ENCODE measurements around the gene NEDD9.

The NEDD9 gene

DNA sequence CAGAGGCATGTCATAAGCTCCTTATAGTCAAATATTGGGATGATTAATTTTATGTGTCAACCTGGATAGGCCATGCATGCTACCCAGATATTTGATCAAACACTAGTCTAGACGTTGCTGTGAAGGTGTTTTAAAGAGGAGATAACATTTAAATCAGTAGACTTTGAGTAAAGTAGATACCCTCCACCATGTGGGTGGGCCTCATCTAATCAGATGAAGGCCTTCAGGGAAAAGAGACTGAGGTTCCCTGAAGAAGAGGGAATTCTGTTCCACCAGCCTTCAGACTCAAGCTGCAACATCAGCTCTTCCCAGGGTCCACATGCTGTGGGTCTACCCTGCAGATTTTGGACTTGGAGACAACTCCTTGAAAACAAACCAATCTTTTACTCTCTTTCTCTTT is 11.4 kb upstream of the NEDD9 start:
- H3K4me3 ChIP-seq (ENCODE audit: low read depth, low read length), result no peak overlapping the region
- H3K27me3 ChIP-seq (ENCODE audit: control insufficient read depth, insufficient read depth, low read length), result peaks cover 10% of the 10 kb centered on the region
- H3K9ac ChIP-seq (ENCODE audit: low read depth, low read length), result no peak overlapping the region
- no peaks in the 10 kb centered on the region for H3K36me3 ChIP-seq (ENCODE audit: control insufficient read depth, insufficient read depth, low read length)
- H3K9me3 ChIP-seq (ENCODE audit: control insufficient read depth, insufficient read depth, low read length), result no peaks in the 10 kb centered on the region
- no peak overlapping the region for H3K27ac ChIP-seq (ENCODE audit: low read depth, low read length)
- H3K4me1 ChIP-seq (ENCODE audit: control insufficient read depth, insufficient read depth, low read length), result 0 out of 2 replicates have a peak, but pooled peaks cover 2% of the 10 kb centered on the region

- Histone ChIP-seq H3K9me3 (ENCODE audit: control insufficient read depth, insufficient read depth, low read length) (no peaks in the 10 kb centered on the region), H3K4me1 (ENCODE audit: control insufficient read depth, insufficient read depth, low read length) (0 out of 2 replicates have a peak, but pooled peaks cover 2% of the 10 kb centered on the region), H3K27me3 (ENCODE audit: control insufficient read depth, insufficient read depth, low read length) (peaks cover 10% of the 10 kb centered on the region), H3K4me3 (ENCODE audit: low read depth, low read length) (no peak overlapping the region), H3K36me3 (ENCODE audit: control insufficient read depth, insufficient read depth, low read length) (no peaks in the 10 kb centered on the region), H3K27ac (ENCODE audit: low read depth, low read length) (no peak overlapping the region), H3K9ac (ENCODE audit: low read depth, low read length) (no peak overlapping the region)
Measured at GRCh38 chr6:11242711-11243110, 10.2 kb upstream of the NEDD9 start.

- Histone ChIP-seq H3K27ac (ENCODE audit: low read depth, low read length) (no peak overlapping the region), H3K9me3 (ENCODE audit: control insufficient read depth, insufficient read depth, low read length) (no peaks in the 10 kb centered on the region), H3K36me3 (ENCODE audit: control insufficient read depth, insufficient read depth, low read length) (no peaks in the 10 kb centered on the region), H3K9ac (ENCODE audit: low read depth, low read length) (no peak overlapping the region), H3K27me3 (ENCODE audit: control insufficient read depth, insufficient read depth, low read length) (peaks cover 10% of the 10 kb centered on the region), H3K4me3 (ENCODE audit: low read depth, low read length) (no peak overlapping the region), H3K4me1 (ENCODE audit: control insufficient read depth, insufficient read depth, low read length) (0 out of 2 replicates have a peak, but pooled peaks cover 2% of the 10 kb centered on the region)
Measured at GRCh38 chr6:11241793-11242201, 9.3 kb upstream of the NEDD9 start.

- peaks cover 10% of the 10 kb centered on the region for H3K27me3 ChIP-seq (ENCODE audit: control insufficient read depth, insufficient read depth, low read length)
- H3K36me3 ChIP-seq (ENCODE audit: control insufficient read depth, insufficient read depth, low read length), result no peaks in the 10 kb centered on the region
- no peak overlapping the region for H3K27ac ChIP-seq (ENCODE audit: low read depth, low read length)
- no peak overlapping the region for H3K9ac ChIP-seq (ENCODE audit: low read depth, low read length)
- 0 out of 2 replicates have a peak, but pooled peaks cover 2% of the 10 kb centered on the region for H3K4me1 ChIP-seq (ENCODE audit: control insufficient read depth, insufficient read depth, low read length)
- H3K9me3 ChIP-seq (ENCODE audit: control insufficient read depth, insufficient read depth, low read length), result no peaks in the 10 kb centered on the region
- H3K4me3 ChIP-seq (ENCODE audit: low read depth, low read length), result no peak overlapping the region
Measured at GRCh38 chr6:11241154-11241792, 8.8 kb upstream of the NEDD9 start.

DNA sequence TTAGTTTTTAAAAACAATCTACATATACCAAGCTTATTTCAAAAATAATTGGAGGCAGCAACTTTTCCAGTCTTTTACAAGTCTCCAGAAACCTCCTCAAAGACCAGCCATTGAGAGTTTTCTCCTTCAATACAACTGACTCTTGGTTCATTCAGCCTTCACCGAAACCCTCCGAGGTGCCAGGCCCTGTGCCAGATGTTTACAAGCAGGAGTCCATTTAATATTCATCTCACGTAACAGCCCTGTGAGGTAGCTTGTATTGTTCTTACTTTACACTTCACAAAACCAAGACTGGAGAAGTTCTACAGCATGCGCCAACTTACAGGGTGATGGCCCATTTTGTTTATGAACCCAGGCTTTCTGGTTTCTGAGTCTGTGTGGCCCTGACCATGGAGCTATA is 5.5 kb upstream of the NEDD9 start:
- Histone ChIP-seq H3K36me3 (ENCODE audit: control insufficient read depth, insufficient read depth, low read length) (no peaks in the 10 kb centered on the region), H3K27me3 (ENCODE audit: control insufficient read depth, insufficient read depth, low read length) (peaks cover 10% of the 10 kb centered on the region)

GRCh38 chr6:11237428-11237827 is 5.0 kb upstream of the NEDD9 start:
- peaks cover 10% of the 10 kb centered on the region for H3K4me1 ChIP-seq (ENCODE audit: control insufficient read depth, insufficient read depth, low read length)
- peaks cover 8% of the 10 kb centered on the region for H3K27me3 ChIP-seq (ENCODE audit: control insufficient read depth, insufficient read depth, low read length)
- no peaks in the 10 kb centered on the region for H3K36me3 ChIP-seq (ENCODE audit: control insufficient read depth, insufficient read depth, low read length)
- H3K4me3 ChIP-seq (ENCODE audit: low read depth, low read length), result no peak overlapping the region
- H3K9me3 ChIP-seq (ENCODE audit: control insufficient read depth, insufficient read depth, low read length), result no peaks in the 10 kb centered on the region
- no peak overlapping the region for H3K9ac ChIP-seq (ENCODE audit: low read depth, low read length)
- no peak overlapping the region for H3K27ac ChIP-seq (ENCODE audit: low read depth, low read length)

More for the DNA sequence above, 5.5 kb upstream of the NEDD9 start:
- no peak overlapping the region for H3K9ac ChIP-seq (ENCODE audit: low read depth, low read length)
- no peak overlapping the region for H3K27ac ChIP-seq (ENCODE audit: low read depth, low read length)
- no peaks in the 10 kb centered on the region for H3K9me3 ChIP-seq (ENCODE audit: control insufficient read depth, insufficient read depth, low read length)
- no peak overlapping the region for H3K4me3 ChIP-seq (ENCODE audit: low read depth, low read length)
- H3K4me1 ChIP-seq (ENCODE audit: control insufficient read depth, insufficient read depth, low read length), result peaks cover 10% of the 10 kb centered on the region

DNA sequence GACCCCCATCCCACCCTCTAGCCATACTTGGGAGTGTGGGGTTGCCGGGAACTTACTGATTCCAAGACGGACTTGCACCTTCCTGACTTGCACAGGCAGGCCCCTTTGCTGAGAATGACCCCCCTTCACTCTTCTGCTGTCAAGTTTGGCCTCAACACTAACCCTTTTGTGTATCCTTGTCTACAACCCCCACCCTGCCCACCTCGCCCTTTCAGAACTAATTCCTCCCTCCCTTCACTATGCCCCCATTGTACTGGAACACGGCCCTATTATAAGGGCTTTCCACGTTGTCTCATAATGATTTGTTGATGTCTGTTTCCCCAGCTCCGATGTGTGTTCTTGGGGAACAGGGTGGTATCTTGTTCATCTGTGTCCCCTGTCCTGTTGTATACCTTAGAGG is 4.4 kb upstream of the NEDD9 start:
- no peak overlapping the region for H3K27ac ChIP-seq (ENCODE audit: low read depth, low read length)
- H3K4me1 ChIP-seq (ENCODE audit: control insufficient read depth, insufficient read depth, low read length), result peaks cover 10% of the 10 kb centered on the region
- H3K9me3 ChIP-seq (ENCODE audit: control insufficient read depth, insufficient read depth, low read length), result no peaks in the 10 kb centered on the region
- H3K27me3 ChIP-seq (ENCODE audit: control insufficient read depth, insufficient read depth, low read length), result peaks cover 2% of the 10 kb centered on the region
- no peak overlapping the region for H3K4me3 ChIP-seq (ENCODE audit: low read depth, low read length)
- H3K9ac ChIP-seq (ENCODE audit: low read depth, low read length), result no peak overlapping the region
- no peaks in the 10 kb centered on the region for H3K36me3 ChIP-seq (ENCODE audit: control insufficient read depth, insufficient read depth, low read length)

DNA sequence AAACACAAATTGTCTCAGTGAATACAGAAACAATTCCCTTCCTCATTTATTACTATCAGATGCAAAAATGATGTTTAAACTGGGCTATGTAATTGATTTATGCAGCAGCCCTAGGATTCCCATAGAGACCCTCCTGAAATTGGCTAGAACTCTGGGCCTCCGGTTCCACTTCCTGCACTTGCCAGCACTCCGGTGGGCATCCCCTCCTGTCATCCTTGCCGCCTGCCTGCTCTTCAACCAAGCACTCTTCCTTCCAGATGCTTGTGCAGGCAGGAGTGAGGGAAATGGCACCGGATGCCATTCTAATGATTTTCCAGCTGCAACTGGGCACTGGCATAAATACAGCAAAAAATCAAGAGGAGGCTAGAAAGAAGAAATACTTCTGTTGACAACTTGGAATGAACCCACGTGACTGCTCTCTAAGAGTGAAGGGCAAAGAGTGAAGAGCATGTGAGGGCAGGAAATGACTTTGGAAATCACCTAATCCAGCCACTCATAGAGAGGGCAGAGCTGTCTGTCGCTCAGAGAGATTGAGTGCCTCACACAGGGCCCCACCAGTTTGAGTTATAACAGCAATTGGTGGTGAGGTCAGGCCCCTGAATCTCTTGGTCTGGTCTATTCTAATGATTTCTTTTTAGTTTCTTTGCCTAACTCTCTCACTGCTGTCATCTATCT is 3.7 kb upstream of the NEDD9 start:
- H3K27ac ChIP-seq (ENCODE audit: low read depth, low read length), result no peak overlapping the region
- no peak overlapping the region for H3K9ac ChIP-seq (ENCODE audit: low read depth, low read length)
- no peaks in the 10 kb centered on the region; the same call in 1 of the 2 replicates for H3K27me3 ChIP-seq (ENCODE audit: control insufficient read depth, insufficient read depth, low read length)
- H3K4me3 ChIP-seq (ENCODE audit: low read depth, low read length), result no peak overlapping the region
- H3K4me1 ChIP-seq (ENCODE audit: control insufficient read depth, insufficient read depth, low read length), result peaks cover 14% of the 10 kb centered on the region
- H3K36me3 ChIP-seq (ENCODE audit: control insufficient read depth, insufficient read depth, low read length), result no peaks in the 10 kb centered on the region
- no peaks in the 10 kb centered on the region for H3K9me3 ChIP-seq (ENCODE audit: control insufficient read depth, insufficient read depth, low read length)

DNA sequence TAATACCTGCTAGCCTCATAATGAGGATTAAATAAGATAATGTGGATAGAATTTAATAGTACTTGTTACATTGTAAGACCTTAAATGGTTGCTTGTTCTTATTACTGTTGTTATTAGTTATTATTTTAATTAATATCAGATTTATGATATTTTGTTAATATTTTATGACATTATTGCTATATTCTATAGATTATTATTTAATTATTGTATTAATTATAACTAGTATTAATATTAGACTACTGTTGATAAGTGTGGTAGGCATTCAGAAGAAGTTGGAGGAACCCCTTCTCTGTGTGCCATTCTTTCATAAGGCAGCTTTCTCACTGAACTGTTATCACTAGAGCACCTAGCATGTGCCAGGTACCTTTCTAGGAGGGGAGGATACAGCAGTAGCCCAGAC is 2.6 kb upstream of the NEDD9 start:
- H3K27me3 ChIP-seq (ENCODE audit: control insufficient read depth, insufficient read depth, low read length), result no peaks in the 10 kb centered on the region; the same call in 1 of the 2 replicates
- no peak overlapping the region for H3K9ac ChIP-seq (ENCODE audit: low read depth, low read length)
- H3K4me3 ChIP-seq (ENCODE audit: low read depth, low read length), result no peak overlapping the region
- peaks cover 16% of the 10 kb centered on the region for H3K4me1 ChIP-seq (ENCODE audit: control insufficient read depth, insufficient read depth, low read length)
- no peak overlapping the region for H3K27ac ChIP-seq (ENCODE audit: low read depth, low read length)
- H3K36me3 ChIP-seq (ENCODE audit: control insufficient read depth, insufficient read depth, low read length), result no peaks in the 10 kb centered on the region
- no peaks in the 10 kb centered on the region for H3K9me3 ChIP-seq (ENCODE audit: control insufficient read depth, insufficient read depth, low read length)

DNA sequence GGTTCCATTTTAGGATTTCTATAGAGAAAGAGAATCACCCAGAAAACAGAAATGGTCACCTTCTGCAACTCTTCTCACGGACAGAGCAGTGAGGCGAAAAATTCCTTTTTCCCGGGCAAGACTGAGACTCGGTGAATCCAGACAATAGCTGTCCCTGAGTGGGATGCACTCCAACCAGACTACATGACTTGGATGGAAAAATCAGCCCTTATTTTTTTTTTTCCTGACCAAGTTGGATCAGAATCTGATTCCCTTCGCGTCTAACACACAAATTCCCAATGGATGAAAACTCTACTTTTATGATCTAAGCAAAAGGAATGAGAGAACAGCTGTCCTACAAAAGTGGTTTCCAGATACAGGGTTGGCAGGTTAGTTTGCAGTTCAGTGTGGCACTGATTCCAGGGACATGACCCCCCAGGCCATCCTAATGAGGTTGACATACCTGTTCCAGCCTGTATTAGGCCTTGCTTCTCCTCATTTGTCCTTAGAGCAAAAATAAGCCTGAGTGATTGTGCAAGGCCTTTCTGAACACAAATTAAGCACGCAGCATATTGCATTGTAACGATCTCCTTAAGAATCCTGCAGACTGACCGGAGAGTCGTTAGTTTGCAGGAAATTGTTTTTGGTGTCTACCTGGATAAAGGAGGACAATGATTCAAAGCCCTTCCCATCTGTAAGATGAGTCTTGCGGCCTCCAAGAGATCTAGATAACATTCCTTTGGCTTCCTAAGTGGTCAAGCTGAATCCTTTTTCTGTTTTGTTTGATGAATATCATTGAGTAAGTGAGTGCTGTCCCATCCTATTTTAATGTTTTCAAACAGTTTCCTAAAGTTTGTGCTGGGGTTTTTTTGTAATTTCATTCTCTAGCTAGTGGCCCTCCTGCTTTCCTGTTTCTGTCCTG is 1.5 kb upstream of the NEDD9 start:
- H3K9me3 ChIP-seq (ENCODE audit: control insufficient read depth, insufficient read depth, low read length), result no peaks in the 10 kb centered on the region
- H3K27ac ChIP-seq (ENCODE audit: low read depth, low read length), result peak overlapping the region; percentile 94
- H3K4me1 ChIP-seq (ENCODE audit: control insufficient read depth, insufficient read depth, low read length), result peaks cover 25% of the 10 kb centered on the region
- no peaks in the 10 kb centered on the region; the same call in 1 of the 2 replicates for H3K27me3 ChIP-seq (ENCODE audit: control insufficient read depth, insufficient read depth, low read length)
- 0 out of 2 replicates have a peak overlapping the region, but pooled peaks have one; percentile 75 for H3K4me3 ChIP-seq (ENCODE audit: low read depth, low read length)
- H3K9ac ChIP-seq (ENCODE audit: low read depth, low read length), result no peak overlapping the region
- H3K36me3 ChIP-seq (ENCODE audit: control insufficient read depth, insufficient read depth, low read length), result no peaks in the 10 kb centered on the region

Data from HUES48 (cell line).